Measurements from ENCODE around the gene CTTNBP2NL. TPM values are rescaled to one million over a fixed set of nuclear protein-coding genes. Genes with fewer than 3 reads are reported as not detected.
"Not testable (repeated sequence)": the region's sequence is repeated elsewhere in the genome, so short reads cannot be mapped to it uniquely, and the experiment has no call there.

The CTTNBP2NL gene
- total RNA-seq, 2 experiments from 2014 or later = 0.54 to 1.5 TPM

GRCh38 chr1:112458756-112459155 lies 62.7 kb downstream of the CTTNBP2NL start:
- Mint-ChIP-seq H3K4me1 (no peaks in the 10 kb centered on the region), H3K4me3 (no peak overlapping the region), H3K27me3 (peaks cover 6% of the 10 kb centered on the region), H3K9me3 (no peaks in the 10 kb centered on the region), H3K27ac (no peak overlapping the region), H3K36me3 (no peaks in the 10 kb centered on the region)
- no peak for DNase-seq

- Mint-ChIP-seq H3K4me3 (no peak overlapping the region), H3K27ac (no peak overlapping the region), H3K36me3 (no peaks in the 10 kb centered on the region), H3K9me3 (no peaks in the 10 kb centered on the region), H3K4me1 (peaks cover under 1% of the 10 kb centered on the region), H3K27me3 (peaks cover 12% of the 10 kb centered on the region)
- no peak for DNase-seq
These were observed 64.6 kb downstream of the CTTNBP2NL start for GRCh38 chr1:112460615-112461014.

- no peak for DNase-seq
- Mint-ChIP-seq H3K36me3 (no peaks in the 10 kb centered on the region), H3K4me3 (no peak overlapping the region), H3K27ac (no peak overlapping the region), H3K27me3 (peaks cover 13% of the 10 kb centered on the region), H3K4me1 (peaks cover 7% of the 10 kb centered on the region), H3K9me3 (no peaks in the 10 kb centered on the region)
These were observed 65.3 kb downstream of the CTTNBP2NL start for GRCh38 chr1:112461200-112461871.

GRCh38 chr1:112462953-112463279 lies 66.9 kb downstream of the CTTNBP2NL start:
- DNase-seq = no peak
- H3K4me3 Mint-ChIP-seq = no peak overlapping the region
- H3K36me3 Mint-ChIP-seq = no peaks in the 10 kb centered on the region
- peaks cover 9% of the 10 kb centered on the region for H3K4me1 Mint-ChIP-seq
- no peak overlapping the region for H3K27ac Mint-ChIP-seq
- no peaks in the 10 kb centered on the region for H3K9me3 Mint-ChIP-seq
- peaks cover 26% of the 10 kb centered on the region for H3K27me3 Mint-ChIP-seq

- no peak overlapping the region for H3K4me3 Mint-ChIP-seq
- H3K9me3 Mint-ChIP-seq = no peaks in the 10 kb centered on the region
- H3K4me1 Mint-ChIP-seq = peaks cover 9% of the 10 kb centered on the region
- peaks cover 35% of the 10 kb centered on the region for H3K27me3 Mint-ChIP-seq
- H3K36me3 Mint-ChIP-seq = no peaks in the 10 kb centered on the region
- peak overlapping the region; percentile 14 for H3K27ac Mint-ChIP-seq
- DNase-seq = no peak
These were observed 68.5 kb downstream of the CTTNBP2NL start for GRCh38 chr1:112464501-112464900.

GRCh38 chr1:112465122-112465521 lies 69.1 kb downstream of the CTTNBP2NL start:
- Mint-ChIP-seq H3K27ac (no peak overlapping the region), H3K4me3 (no peak overlapping the region), H3K9me3 (no peaks in the 10 kb centered on the region), H3K36me3 (no peaks in the 10 kb centered on the region), H3K4me1 (peaks cover 9% of the 10 kb centered on the region), H3K27me3 (peaks cover 40% of the 10 kb centered on the region)
- DNase-seq = no peak

GRCh38 chr1:112466078-112466660 lies 70.2 kb downstream of the CTTNBP2NL start:
- Mint-ChIP-seq H3K4me1 (peaks cover 9% of the 10 kb centered on the region), H3K9me3 (no peaks in the 10 kb centered on the region), H3K27ac (peak overlapping the region; percentile 35), H3K27me3 (peaks cover 48% of the 10 kb centered on the region), H3K36me3 (no peaks in the 10 kb centered on the region), H3K4me3 (peak overlapping the region; percentile 77)
- peak; percentile 84 for DNase-seq

- not testable (repeated sequence) for H3K36me3 Mint-ChIP-seq, DNase-seq, H3K4me3 Mint-ChIP-seq, H3K9me3 Mint-ChIP-seq, H3K4me1 Mint-ChIP-seq, H3K27ac Mint-ChIP-seq
- H3K27me3 Mint-ChIP-seq = peaks cover 66% of the 10 kb centered on the region
These were observed 74.3 kb downstream of the CTTNBP2NL start for GRCh38 chr1:112470324-112470723.

- Mint-ChIP-seq H3K9me3 (peaks cover 3% of the 10 kb centered on the region), H3K4me3 (no peak overlapping the region), H3K27ac (no peak overlapping the region), H3K27me3 (peaks cover 66% of the 10 kb centered on the region), H3K4me1 (peaks cover 5% of the 10 kb centered on the region), H3K36me3 (no peaks in the 10 kb centered on the region)
- no peak for DNase-seq
These were observed 75.0 kb downstream of the CTTNBP2NL start for GRCh38 chr1:112470966-112471365.

- H3K4me1 Mint-ChIP-seq = no peaks in the 10 kb centered on the region
These were observed 76.1 kb downstream of the CTTNBP2NL start for GRCh38 chr1:112472142-112472541.

GRCh38 chr1:112477550-112477949 lies 81.5 kb downstream of the CTTNBP2NL start:
- peaks cover 50% of the 10 kb centered on the region for H3K27me3 Mint-ChIP-seq
- DNase-seq = no peak
- H3K36me3 Mint-ChIP-seq = no peaks in the 10 kb centered on the region
- H3K4me1 Mint-ChIP-seq = no peaks in the 10 kb centered on the region
- peaks cover 27% of the 10 kb centered on the region for H3K9me3 Mint-ChIP-seq
- H3K4me3 Mint-ChIP-seq = no peak overlapping the region
- no peak overlapping the region for H3K27ac Mint-ChIP-seq

More at GRCh38 chr1:112472142-112472541, 76.1 kb downstream of the CTTNBP2NL start:
- Mint-ChIP-seq H3K36me3 (no peaks in the 10 kb centered on the region), H3K9me3 (peaks cover 8% of the 10 kb centered on the region), H3K27me3 (peaks cover 64% of the 10 kb centered on the region), H3K27ac (no peak overlapping the region), H3K4me3 (no peak overlapping the region)
- DNase-seq = no peak

GRCh38 chr1:112478314-112478713 lies 82.3 kb downstream of the CTTNBP2NL start:
- Mint-ChIP-seq H3K27ac (no peak overlapping the region), H3K4me3 (no peak overlapping the region), H3K27me3 (peaks cover 45% of the 10 kb centered on the region), H3K9me3 (peaks cover 27% of the 10 kb centered on the region), H3K4me1 (no peaks in the 10 kb centered on the region), H3K36me3 (no peaks in the 10 kb centered on the region)
- DNase-seq = no peak

- H3K4me3 Mint-ChIP-seq = not testable (repeated sequence)
These were observed 90.0 kb downstream of the CTTNBP2NL start for GRCh38 chr1:112486063-112486462.

GRCh38 chr1:112487686-112488085 lies 91.7 kb downstream of the CTTNBP2NL start:
- H3K27ac Mint-ChIP-seq, H3K4me3 Mint-ChIP-seq, H3K4me1 Mint-ChIP-seq, H3K9me3 Mint-ChIP-seq, H3K36me3 Mint-ChIP-seq, DNase-seq: not testable (repeated sequence)
- peaks cover 18% of the 10 kb centered on the region for H3K27me3 Mint-ChIP-seq

More at GRCh38 chr1:112486063-112486462, 90.0 kb downstream of the CTTNBP2NL start:
- H3K9me3 Mint-ChIP-seq, DNase-seq, H3K27ac Mint-ChIP-seq, H3K36me3 Mint-ChIP-seq, H3K4me1 Mint-ChIP-seq: not testable (repeated sequence)
- H3K27me3 Mint-ChIP-seq = peaks cover 18% of the 10 kb centered on the region

GRCh38 chr1:112488141-112488540 lies 92.1 kb downstream of the CTTNBP2NL start:
- DNase-seq = no peak
- Mint-ChIP-seq H3K4me3 (no peak overlapping the region), H3K36me3 (no peaks in the 10 kb centered on the region), H3K9me3 (no peaks in the 10 kb centered on the region), H3K27me3 (peaks cover 18% of the 10 kb centered on the region), H3K4me1 (no peaks in the 10 kb centered on the region), H3K27ac (no peak overlapping the region)

GRCh38 chr1:112492076-112492475 lies 96.1 kb downstream of the CTTNBP2NL start:
- DNase-seq = no peak
- Mint-ChIP-seq H3K36me3 (no peaks in the 10 kb centered on the region), H3K4me1 (no peaks in the 10 kb centered on the region), H3K4me3 (no peak overlapping the region), H3K9me3 (no peaks in the 10 kb centered on the region), H3K27me3 (peaks cover 18% of the 10 kb centered on the region), H3K27ac (no peak overlapping the region)
